HL-60/S4 treated with retinoic acid at 250 ng/mL for 4 days and 3 days (cell line): Measurements from ENCODE around the gene PCBD2.
"Not testable (repeated sequence)": the region's sequence is repeated elsewhere in the genome, so short reads cannot be mapped to it uniquely, and the experiment has no call there.

Experiments used
- in situ Hi-C: fragments of 300-500 bp; cut with MboI; formaldehyde crosslinking; loops from 2 replicates; pipeline ENCODE4 v1.7.0; 2022; ENCODE audit warnings: low sequenced_read_pairs

PCBD2 gene

GRCh38 chr5:134998068-134998467 is 93.1 kb downstream of the PCBD2 start:
- in situ Hi-C loops = not testable (repeated sequence)

- in situ Hi-C loops = loop anchor here (25.0 kb wide), 1 partner anchor 183 kb away; no protein-coding TSS in a partner anchor
These were observed 99.4 kb downstream of the PCBD2 start for GRCh38 chr5:135004376-135004775.

GRCh38 chr5:135005076-135005475 is 100.1 kb downstream of the PCBD2 start:
- in situ Hi-C loops = loop anchor here (25.0 kb wide), 1 partner anchor 182 kb away; no protein-coding TSS in a partner anchor

GRCh38 chr5:135007305-135007704 is 102.4 kb downstream of the PCBD2 start:
- in situ Hi-C loops = loop anchor here (25.0 kb wide), 1 partner anchor 180 kb away; no protein-coding TSS in a partner anchor

GRCh38 chr5:135007749-135008363 is 102.9 kb downstream of the PCBD2 start:
- in situ Hi-C loops = loop anchor here (25.0 kb wide), 1 partner anchor 179 kb away; no protein-coding TSS in a partner anchor

GRCh38 chr5:135008556-135008955 is 103.6 kb downstream of the PCBD2 start:
- in situ Hi-C loops = loop anchor here (25.0 kb wide), 1 partner anchor 179 kb away; no protein-coding TSS in a partner anchor

- in situ Hi-C loops = loop anchor here (25.0 kb wide), 1 partner anchor 178 kb away; no protein-coding TSS in a partner anchor
These were observed 104.2 kb downstream of the PCBD2 start for GRCh38 chr5:135008981-135009735.

- in situ Hi-C loops = loop anchor here (25.0 kb wide), 1 partner anchor 177 kb away; no protein-coding TSS in a partner anchor
These were observed 105.0 kb downstream of the PCBD2 start for GRCh38 chr5:135009736-135010501.

GRCh38 chr5:135010502-135011354 is 105.8 kb downstream of the PCBD2 start:
- in situ Hi-C loops = loop anchor here (25.0 kb wide), 1 partner anchor 177 kb away; no protein-coding TSS in a partner anchor

- in situ Hi-C loops = loop anchor here (25.0 kb wide), 1 partner anchor 176 kb away; no protein-coding TSS in a partner anchor
These were observed 106.6 kb downstream of the PCBD2 start for GRCh38 chr5:135011355-135012032.

- in situ Hi-C loops = loop anchor here (25.0 kb wide), 1 partner anchor 175 kb away; no protein-coding TSS in a partner anchor
These were observed 107.2 kb downstream of the PCBD2 start for GRCh38 chr5:135012033-135012588.
